GM10266 (cell line): Measurements from ENCODE around the gene MRGPRF.

Source experiments
- DNase-seq: peaks from one replicate; pipeline ENCODE4 v3.0.0; 2012; ENCODE audit errors: extremely low spot score
- TF ChIP-seq, protein P1 (sequence below): IDR thresholded peaks from 2 replicates; pipeline ENCODE4 v1.5.1; 2012; ENCODE audit warnings: mild to moderate bottlenecking, low read depth; ENCODE audit not compliant: control insufficient read depth, insufficient read depth; ENCODE audit errors: missing control alignments

Gene MRGPRF

DNA sequence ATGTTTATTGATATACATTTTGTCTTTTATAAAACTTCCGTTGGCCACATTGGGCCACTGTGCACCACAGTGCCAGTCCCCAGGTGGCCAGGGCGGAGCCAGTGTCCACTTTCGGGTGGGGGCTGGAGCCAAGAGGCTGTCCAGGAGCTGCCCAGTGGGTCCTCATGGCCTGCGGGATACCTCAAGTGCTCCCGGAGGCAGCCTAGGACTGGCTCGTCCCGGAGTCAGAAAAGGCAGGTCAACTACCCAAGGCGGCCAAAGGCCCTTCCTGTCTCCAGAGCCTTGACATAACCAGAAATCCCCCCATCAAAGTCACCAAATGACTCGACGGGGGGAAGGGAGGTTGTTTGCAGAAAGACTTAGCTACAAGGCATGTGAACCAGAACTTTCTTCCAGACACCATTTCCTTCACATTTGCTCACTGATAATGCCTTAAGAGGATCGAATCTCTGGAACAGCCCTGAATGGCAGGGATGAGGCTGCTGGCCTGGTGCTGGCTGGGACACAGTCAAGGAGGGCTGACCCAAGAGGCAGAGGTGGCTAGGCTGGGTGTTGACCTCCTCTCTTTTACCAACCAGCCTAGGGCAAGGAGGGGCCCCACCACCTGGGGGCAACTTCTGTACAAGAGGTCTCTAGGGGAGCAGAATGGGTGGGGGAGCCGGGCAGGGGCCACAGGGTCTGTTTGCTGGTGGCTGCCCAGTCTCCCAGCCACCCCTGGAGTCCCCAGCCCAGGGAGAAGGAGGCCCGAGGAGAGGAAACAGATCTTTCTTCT, 8.4 kb downstream of the MRGPRF start:
- DNase-seq: no peak
- TF ChIP-seq, protein P1, sequence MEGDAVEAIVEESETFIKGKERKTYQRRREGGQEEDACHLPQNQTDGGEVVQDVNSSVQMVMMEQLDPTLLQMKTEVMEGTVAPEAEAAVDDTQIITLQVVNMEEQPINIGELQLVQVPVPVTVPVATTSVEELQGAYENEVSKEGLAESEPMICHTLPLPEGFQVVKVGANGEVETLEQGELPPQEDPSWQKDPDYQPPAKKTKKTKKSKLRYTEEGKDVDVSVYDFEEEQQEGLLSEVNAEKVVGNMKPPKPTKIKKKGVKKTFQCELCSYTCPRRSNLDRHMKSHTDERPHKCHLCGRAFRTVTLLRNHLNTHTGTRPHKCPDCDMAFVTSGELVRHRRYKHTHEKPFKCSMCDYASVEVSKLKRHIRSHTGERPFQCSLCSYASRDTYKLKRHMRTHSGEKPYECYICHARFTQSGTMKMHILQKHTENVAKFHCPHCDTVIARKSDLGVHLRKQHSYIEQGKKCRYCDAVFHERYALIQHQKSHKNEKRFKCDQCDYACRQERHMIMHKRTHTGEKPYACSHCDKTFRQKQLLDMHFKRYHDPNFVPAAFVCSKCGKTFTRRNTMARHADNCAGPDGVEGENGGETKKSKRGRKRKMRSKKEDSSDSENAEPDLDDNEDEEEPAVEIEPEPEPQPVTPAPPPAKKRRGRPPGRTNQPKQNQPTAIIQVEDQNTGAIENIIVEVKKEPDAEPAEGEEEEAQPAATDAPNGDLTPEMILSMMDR: no peak

DNA sequence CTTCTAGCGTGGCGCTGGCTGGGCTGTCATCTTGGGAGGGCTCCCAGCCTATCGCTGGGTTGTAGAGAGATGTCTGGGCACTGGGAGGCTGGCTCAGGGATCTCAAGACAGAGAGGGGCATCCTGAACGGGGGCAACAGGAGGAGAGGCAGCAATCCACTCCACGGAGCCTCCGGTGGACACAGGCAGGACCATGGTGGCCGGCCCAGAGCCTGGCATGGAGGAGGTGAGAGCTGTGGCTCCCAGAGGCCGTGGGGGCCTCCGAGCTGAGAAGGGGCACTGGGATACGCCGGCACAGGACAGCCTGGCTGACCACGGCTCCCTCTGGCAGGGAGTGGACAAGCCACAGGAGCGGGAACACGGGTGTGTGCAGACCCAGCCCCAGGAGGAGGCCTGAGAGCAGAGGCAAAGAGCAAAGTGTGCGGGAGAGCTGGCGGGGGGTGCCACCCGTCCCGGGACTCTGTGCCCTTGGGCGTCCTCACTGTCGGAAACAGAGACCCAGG, 9.1 kb downstream of the MRGPRF start:
- TF ChIP-seq, protein P1: no peak
- no peak for DNase-seq

DNA sequence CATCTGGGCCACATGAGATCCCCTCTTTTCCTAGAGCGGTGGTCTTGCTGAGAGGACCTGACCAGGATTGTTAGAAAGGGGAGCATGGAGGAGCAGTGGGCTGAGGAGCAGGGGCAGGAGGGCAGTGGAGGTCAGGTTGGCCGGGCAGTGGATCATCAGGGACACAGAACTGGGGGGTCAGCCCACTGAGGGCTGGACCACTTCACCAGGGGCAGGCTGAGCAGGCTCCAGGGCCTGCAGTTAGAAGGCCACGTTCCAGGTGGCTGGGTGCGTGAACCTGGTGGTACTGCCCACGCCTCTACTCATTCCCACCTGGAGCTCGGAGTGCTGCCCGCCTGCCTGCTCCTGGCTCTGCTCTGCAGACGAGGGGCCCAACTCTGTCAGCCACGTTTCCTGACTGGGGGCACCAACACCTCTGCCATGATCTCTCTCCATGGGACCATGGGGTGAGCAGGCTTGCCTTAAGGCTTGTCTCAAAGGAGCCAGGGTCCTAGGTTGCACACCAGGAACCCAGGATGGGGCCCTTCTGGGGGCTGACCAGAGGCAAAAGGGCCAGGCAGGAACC, 9.7 kb downstream of the MRGPRF start:
- TF ChIP-seq, protein P1: no peak
- no peak for DNase-seq

DNA sequence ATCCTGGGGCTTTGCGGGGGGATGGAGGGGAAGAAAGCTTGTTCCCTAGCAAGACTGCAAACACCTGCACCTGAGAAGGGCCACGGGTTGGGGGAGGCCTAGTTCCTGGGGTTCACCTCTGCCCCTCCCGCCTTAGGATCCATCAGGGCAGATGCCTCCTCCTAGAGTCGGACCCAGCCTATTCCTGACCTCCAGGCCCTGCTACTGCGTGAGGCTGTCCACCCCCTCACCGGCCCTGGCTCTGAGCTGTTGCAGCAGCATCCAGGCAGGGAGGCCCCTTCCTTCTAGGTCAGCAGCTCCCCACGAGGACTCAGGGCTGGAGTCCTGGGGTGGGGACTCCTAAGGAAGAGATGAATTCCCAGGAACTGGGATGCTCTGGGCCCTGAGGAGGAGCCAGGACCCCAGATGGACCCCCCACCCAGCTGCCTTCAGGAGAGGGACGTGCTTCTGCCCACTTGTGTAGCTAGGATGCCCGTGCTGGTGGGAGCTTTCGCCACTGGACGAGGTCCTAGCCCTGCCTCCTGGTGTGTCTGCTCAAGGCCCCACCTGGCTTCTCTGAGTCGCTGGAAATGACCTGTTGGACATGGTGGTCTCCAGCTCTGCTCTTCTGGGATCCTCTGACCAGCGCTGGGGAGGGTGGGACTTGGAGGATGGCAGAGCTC, 10.3 kb downstream of the MRGPRF start:
- DNase-seq: no peak
- TF ChIP-seq, protein P1: no peak

DNA sequence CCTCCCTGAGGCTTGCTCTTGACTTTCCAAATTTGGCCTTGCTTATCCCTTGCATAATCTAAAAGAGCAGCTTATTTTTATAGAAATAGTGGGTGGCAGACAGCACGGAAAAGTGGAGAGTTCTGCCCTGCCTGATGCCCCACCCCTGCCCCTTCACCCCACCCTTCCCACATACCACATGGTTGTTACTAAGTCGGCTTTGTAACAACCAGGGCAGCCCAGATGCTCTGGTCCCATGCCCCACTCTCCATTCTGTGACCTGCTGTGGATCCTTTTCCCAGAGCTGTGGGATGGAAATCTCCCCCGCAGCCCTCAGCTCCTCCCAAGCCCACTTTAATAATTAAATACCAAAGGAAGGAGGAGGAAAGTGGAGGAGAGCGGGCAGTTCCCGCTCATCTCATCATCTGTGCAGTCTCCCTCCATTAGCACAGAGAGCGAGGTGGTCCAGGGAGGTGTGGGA, 10.9 kb downstream of the MRGPRF start:
- no peak for DNase-seq
- TF ChIP-seq, protein P1: no peak

DNA sequence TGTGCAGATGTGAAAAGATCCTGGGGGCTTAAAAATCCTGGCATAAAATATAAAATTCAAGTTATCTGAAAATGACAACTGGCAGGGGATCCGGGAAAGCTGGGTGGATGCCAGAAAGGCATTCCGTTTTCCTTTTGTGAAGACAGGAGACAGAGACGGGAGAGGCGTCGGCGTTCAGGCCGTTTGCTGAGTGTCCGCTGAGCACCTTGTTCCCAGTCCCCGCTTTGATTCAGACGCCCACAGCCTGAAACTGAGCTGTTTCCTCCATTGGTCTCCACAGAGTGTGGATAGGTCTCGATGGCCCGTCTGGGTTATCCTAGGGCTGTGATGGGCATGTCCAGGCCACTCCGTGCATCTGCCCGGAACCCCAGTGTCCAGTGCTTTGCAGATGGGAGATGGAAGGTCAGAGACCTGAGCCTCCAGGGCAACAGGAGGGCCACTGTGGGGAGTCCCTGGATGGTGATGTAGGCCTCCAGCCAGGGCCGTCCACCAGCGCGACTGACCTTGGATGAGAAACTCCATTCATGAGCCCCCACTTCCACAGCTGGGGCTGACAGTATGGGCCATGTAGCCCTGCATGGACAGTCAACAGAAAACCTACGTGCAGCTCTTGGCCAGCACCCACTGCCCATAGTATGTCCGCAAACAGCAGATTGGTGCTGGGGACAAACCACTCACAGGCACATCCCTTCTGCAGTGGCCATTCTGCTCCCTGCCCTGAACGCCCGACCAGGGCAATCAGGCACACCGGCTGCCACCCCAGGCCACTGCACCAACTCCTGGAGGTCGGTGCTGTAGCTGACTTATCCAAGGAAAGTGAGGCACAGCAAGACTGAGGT, 11.6 kb downstream of the MRGPRF start:
- TF ChIP-seq, protein P1: no peak
- DNase-seq: no peak
